Measurements from ENCODE around the gene CLSTN2.

DNA sequence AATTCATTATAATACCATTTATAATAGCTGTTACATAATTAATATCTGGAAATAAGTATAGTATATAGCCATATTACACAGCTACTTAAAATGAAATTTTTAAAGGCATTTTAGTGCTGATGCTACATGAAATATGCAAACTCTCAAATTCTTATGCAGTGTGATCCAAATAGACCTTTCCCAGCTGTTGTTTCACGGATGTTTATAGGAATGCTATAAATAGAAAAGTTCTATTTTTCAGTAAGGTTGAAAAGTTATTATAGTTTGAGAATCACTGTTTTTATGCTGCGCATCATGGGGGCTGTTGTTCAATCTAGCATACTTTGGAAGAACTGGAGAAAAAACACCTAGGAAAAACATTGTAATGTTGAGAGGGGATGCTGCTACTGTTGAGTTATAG lies 595.1 kb downstream of the CLSTN2 start:
- TF ChIP-seq LEF1 (IDR thresholded peaks at IDR 0.05; ENCODE audit: borderline replicate concordance) (no peak), FOXM1 (IDR thresholded peaks at IDR 0.05; ENCODE audit: borderline replicate concordance) (no peak), CTBP1 (IDR thresholded peaks at IDR 0.05; ENCODE audit: borderline replicate concordance) (no peak), SP1 (IDR thresholded peaks at IDR 0.05) (no peak), ELF4 (IDR thresholded peaks at IDR 0.05) (no peak), L3MBTL2 (conservative IDR thresholded peaks at IDR 0.05) (no peak), FOXA1 (IDR thresholded peaks at IDR 0.05) (no peak), NFRKB (IDR thresholded peaks at IDR 0.05) (no peak), ARNT (IDR thresholded peaks at IDR 0.05) (no peak), HDGF (IDR thresholded peaks at IDR 0.05; ENCODE audit: borderline replicate concordance) (no peak), ZNF384 (IDR thresholded peaks at IDR 0.05) (no peak), BHLHE40 (IDR thresholded peaks at IDR 0.05; ENCODE audit: borderline replicate concordance) (no peak), FOXK2 (IDR thresholded peaks at IDR 0.05) (no peak), SUZ12 (IDR thresholded peaks at IDR 0.05) (no peak)

Data from HEK293T (cell line).